Measurements from ENCODE around the gene TUFT1.

TUFT1 gene

GRCh38 chr1:151620286-151620685 lies 80.2 kb downstream of the TUFT1 start:
- DNase-seq: no peak

DNA sequence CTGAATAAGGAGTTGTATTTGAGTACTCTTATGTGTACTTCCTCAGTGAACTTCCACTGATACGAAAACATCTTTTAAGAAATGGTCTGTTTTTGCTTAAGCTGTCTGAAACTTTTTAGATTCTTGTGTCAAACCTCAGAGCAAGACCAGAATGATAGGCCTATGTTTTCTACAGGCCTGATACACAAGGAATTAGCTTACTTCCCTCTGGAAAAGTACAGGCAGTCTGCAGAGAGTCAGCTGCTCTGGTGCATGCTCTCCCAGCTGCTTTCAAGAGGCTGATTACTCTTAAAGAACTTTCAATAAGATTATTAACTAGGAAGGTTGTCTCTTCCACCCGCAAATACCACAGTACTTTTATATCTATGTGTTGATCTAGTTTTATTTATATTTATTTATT lies 81.2 kb downstream of the TUFT1 start:
- no peak for DNase-seq

- no peak for DNase-seq
These were observed 84.7 kb downstream of the TUFT1 start for GRCh38 chr1:151624783-151625182.

DNA sequence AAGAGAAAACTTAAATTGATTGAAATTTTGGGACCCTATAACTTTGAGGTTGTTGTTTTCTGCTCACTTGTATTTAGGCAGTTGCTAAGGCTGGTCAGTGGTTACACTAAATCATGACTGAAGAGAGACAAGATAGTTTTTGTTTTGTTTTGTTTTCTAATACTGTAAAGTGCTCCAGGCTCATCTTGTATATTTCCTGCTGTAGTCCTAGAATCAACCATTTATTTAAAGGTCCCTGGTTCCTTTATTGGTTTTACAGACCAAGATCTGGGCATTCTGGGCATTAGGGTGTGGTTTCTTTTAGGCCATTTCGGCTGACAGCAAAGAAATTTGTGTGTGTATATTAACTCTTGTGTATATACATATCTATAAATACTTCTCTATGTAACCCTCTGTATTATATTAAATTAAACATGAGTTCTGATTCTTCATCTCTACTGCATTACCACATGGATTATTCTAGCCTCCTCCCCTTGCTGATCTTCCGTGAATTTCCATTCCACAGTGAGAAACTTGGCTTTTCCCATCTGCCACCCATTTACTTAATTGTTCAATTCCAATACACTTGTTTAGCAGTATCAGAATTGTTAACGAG lies 86.7 kb downstream of the TUFT1 start:
- no peak for DNase-seq

DNA sequence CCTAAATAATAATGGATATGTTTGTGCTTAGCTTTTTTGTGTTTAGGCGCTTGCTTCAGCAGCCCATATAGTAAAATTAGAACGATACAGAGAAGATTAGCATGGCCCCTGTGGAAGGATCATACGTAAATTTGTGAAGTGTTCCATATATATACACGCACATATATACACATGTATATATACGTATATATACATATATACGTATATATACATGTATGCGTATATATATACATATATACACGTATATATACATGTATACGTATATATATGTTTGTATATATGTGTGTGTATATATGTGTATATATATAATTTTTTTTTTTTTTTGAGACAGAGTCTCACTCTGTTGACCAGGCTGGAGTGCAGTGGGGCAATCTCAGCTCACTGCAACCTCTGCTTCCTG lies 89.2 kb downstream of the TUFT1 start:
- no peak for DNase-seq

Data from NCI-H1436 treated with DMSO at 0.1 percent for 48 hours (cell line).